Stimulated activated CD4-positive, alpha-beta T cell treated with anti-CD3 and anti-CD28 coated beads, Interleukin-15, amount 100 ng/mL, for 48 hours (primary cell): ENCODE measurements around the gene LRRC75A.
"Not testable (repeated sequence)": the region's sequence is repeated elsewhere in the genome, so short reads cannot be mapped to it uniquely, and the experiment has no call there.

Experiments
- DNase-seq, 2 donors: peaks; one replicate each; pipeline ENCODE4 v3.0.0-alpha.2; 2020; ENCODE audit warnings: low read depth in 2 of 2

Gene LRRC75A

GRCh38 chr17:16491703-16492612, at the start of gene LRRC75A:
LRRC75A (minus strand) TSS chr17:16492193; CDS start chr17:16491990, 203 bp downstream.
- peak in 1 of 2 donors; percentile 29 for DNase-seq

- no peak for DNase-seq
Measured at GRCh38 chr17:16537130-16537458, 45.1 kb upstream of the LRRC75A start.

GRCh38 chr17:16534236-16534635, 42.2 kb upstream of the LRRC75A start:
- DNase-seq: no peak

GRCh38 chr17:16529906-16530305, 37.9 kb upstream of the LRRC75A start:
- DNase-seq: no peak

- no peak for DNase-seq
Measured at GRCh38 chr17:16527298-16527697, 35.3 kb upstream of the LRRC75A start.

GRCh38 chr17:16525556-16525955, 33.6 kb upstream of the LRRC75A start:
- not testable (repeated sequence) for DNase-seq

GRCh38 chr17:16521070-16521727, 29.2 kb upstream of the LRRC75A start:
- DNase-seq: peak; percentile 40 to 47

- DNase-seq: no peak
Measured at GRCh38 chr17:16519021-16519420, 27.0 kb upstream of the LRRC75A start.

GRCh38 chr17:16517477-16517876, 25.5 kb upstream of the LRRC75A start:
- no peak for DNase-seq

- no peak for DNase-seq
Measured at GRCh38 chr17:16516594-16517051, 24.6 kb upstream of the LRRC75A start.

- DNase-seq: no peak
Measured at GRCh38 chr17:16515933-16516332, 23.9 kb upstream of the LRRC75A start.

- DNase-seq: no peak
Measured at GRCh38 chr17:16513873-16514272, 21.9 kb upstream of the LRRC75A start.

- DNase-seq: no peak
Measured at GRCh38 chr17:16512011-16512410, 20.0 kb upstream of the LRRC75A start.

- DNase-seq: no peak
Measured at GRCh38 chr17:16511593-16511992, 19.6 kb upstream of the LRRC75A start.

- no peak for DNase-seq
Measured at GRCh38 chr17:16507918-16508533, 16.0 kb upstream of the LRRC75A start.

- no peak for DNase-seq
Measured at GRCh38 chr17:16506188-16506587, 14.2 kb upstream of the LRRC75A start.

GRCh38 chr17:16504984-16505383, 13.0 kb upstream of the LRRC75A start:
- no peak for DNase-seq

- DNase-seq: no peak
Measured at GRCh38 chr17:16496820-16497489, 5.0 kb upstream of the LRRC75A start.

- DNase-seq: no peak
Measured at GRCh38 chr17:16495980-16496819, 4.2 kb upstream of the LRRC75A start.

GRCh38 chr17:16495561-16495960, 3.6 kb upstream of the LRRC75A start:
- no peak for DNase-seq

- no peak for DNase-seq
Measured at GRCh38 chr17:16494059-16494458, 2.1 kb upstream of the LRRC75A start.
